SK-N-MC (cell line): ENCODE results near the gene C14orf93.

ENCODE experiments used
- DNase-seq: peaks from one replicate; pipeline ENCODE4 v3.0.0-alpha.2; 2011; ENCODE audit warnings: low read depth, low spot score
- H3K27ac ChIP-seq: fragments of 200-600 bp; sonication (generic); 2 replicates; pipeline ENCODE4 v1.5.1; 2016; ENCODE audit warnings: mixed run types
- H3K36me3 ChIP-seq: fragments of 200-600 bp; sonication (generic); 2 replicates; pipeline ENCODE4 v1.6.1; 2017; ENCODE audit warnings: antibody characterized with exemption, low read length, mixed read lengths; ENCODE audit not compliant: insufficient read depth
- H3K4me3 ChIP-seq: fragments of 200-600 bp; sonication (generic); 2 replicates; pipeline ENCODE4 v1.5.1; 2016
- H3K9ac ChIP-seq: fragments of 200-600 bp; sonication (generic); 2 replicates; pipeline ENCODE4 v1.8.0; 2017; ENCODE audit warnings: mixed run types, mixed read lengths; ENCODE audit not compliant: insufficient read length
- H3K9me3 ChIP-seq: fragments of 200-600 bp; sonication (generic); 2 replicates; pipeline ENCODE4 v1.6.1; 2017; ENCODE audit warnings: low read depth, mild to moderate bottlenecking, antibody characterized with exemption, low read length, moderate library complexity, mixed read lengths
- EZH2 ChIP-seq: fragments of 200-600 bp; sonication (generic); IDR thresholded peaks from one replicate; pipeline ENCODE4 v1.6.1; 2017; ENCODE audit warnings: antibody characterized with exemption
- FOXP2 ChIP-seq: optimal IDR thresholded peaks from 2 replicates; pipeline ENCODE3; 2011; ENCODE audit warnings: mild to moderate bottlenecking, moderate library complexity; ENCODE audit not compliant: insufficient read depth; ENCODE audit errors: extremely low read length, control extremely low read depth
- POLR2AphosphoS5 ChIP-seq: IDR thresholded peaks from 2 replicates; pipeline ENCODE4 v1.6.1; 2012; ENCODE audit warnings: mild to moderate bottlenecking, low read depth, low read length, borderline replicate concordance

C14orf93 gene

GRCh38 chr14:23047751-23048693, 38.1 kb upstream of the C14orf93 start:
- H3K9ac ChIP-seq = no peak overlapping the region
- no peak overlapping the region for H3K4me3 ChIP-seq
- H3K27ac ChIP-seq = no peak overlapping the region
- no peaks in the 10 kb centered on the region for H3K36me3 ChIP-seq
- DNase-seq = no peak
- no peak for TF ChIP-seq POLR2AphosphoS5
- no peak for TF ChIP-seq FOXP2
- no peak for TF ChIP-seq EZH2
- no peaks in the 10 kb centered on the region for H3K9me3 ChIP-seq

GRCh38 chr14:23047034-23047634, 37.2 kb upstream of the C14orf93 start:
- H3K36me3 ChIP-seq = no peaks in the 10 kb centered on the region
- no peaks in the 10 kb centered on the region for H3K9me3 ChIP-seq
- H3K27ac ChIP-seq = no peak overlapping the region
- no peak overlapping the region for H3K4me3 ChIP-seq
- no peak for DNase-seq
- TF ChIP-seq POLR2AphosphoS5 (no peak), FOXP2 (no peak), EZH2 (no peak)
- H3K9ac ChIP-seq = no peak overlapping the region

- no peak overlapping the region for H3K9ac ChIP-seq
- H3K4me3 ChIP-seq = no peak overlapping the region
- DNase-seq = no peak
- no peak overlapping the region for H3K27ac ChIP-seq
- TF ChIP-seq FOXP2 (no peak), POLR2AphosphoS5 (no peak), EZH2 (no peak)
- no peaks in the 10 kb centered on the region for H3K9me3 ChIP-seq
- H3K36me3 ChIP-seq = no peaks in the 10 kb centered on the region
Measured at GRCh38 chr14:23045419-23046357, 35.7 kb upstream of the C14orf93 start.

- TF ChIP-seq EZH2 (no peak), FOXP2 (no peak), POLR2AphosphoS5 (no peak)
- H3K4me3 ChIP-seq = no peak overlapping the region
- no peak for DNase-seq
- no peaks in the 10 kb centered on the region for H3K36me3 ChIP-seq
- no peak overlapping the region for H3K27ac ChIP-seq
- H3K9ac ChIP-seq = no peak overlapping the region
- no peaks in the 10 kb centered on the region for H3K9me3 ChIP-seq
Measured at GRCh38 chr14:23044840-23045239, 34.9 kb upstream of the C14orf93 start.

- Histone ChIP-seq H3K9me3 (no peaks in the 10 kb centered on the region), H3K27ac (no peak overlapping the region), H3K4me3 (no peak overlapping the region), H3K9ac (no peak overlapping the region), H3K36me3 (no peaks in the 10 kb centered on the region)
- DNase-seq = no peak
- TF ChIP-seq POLR2AphosphoS5 (no peak), FOXP2 (no peak), EZH2 (no peak)
Measured at GRCh38 chr14:23043754-23044153, 33.8 kb upstream of the C14orf93 start.

GRCh38 chr14:23043145-23043544, 33.2 kb upstream of the C14orf93 start:
- TF ChIP-seq EZH2 = no peak
- no peak for TF ChIP-seq POLR2AphosphoS5
- TF ChIP-seq FOXP2 = no peak
- no peak for DNase-seq

GRCh38 chr14:23042162-23042965, 32.4 kb upstream of the C14orf93 start, which contains the start of gene PSMB11:
PSMB11 (plus strand) TSS chr14:23042212; CDS start chr14:23042226, 14 bp downstream.
- no peak within 1 kb of the TSS for H3K9ac ChIP-seq
- DNase-seq = no peak
- TF ChIP-seq EZH2 = no peak
- no peak for TF ChIP-seq POLR2AphosphoS5
- TF ChIP-seq FOXP2 = no peak
- H3K9me3 ChIP-seq = no peaks in the 10 kb centered on the region
- no peak within 1 kb of the TSS for H3K27ac ChIP-seq
- H3K4me3 ChIP-seq = no peak within 1 kb of the TSS
- no peaks in the 10 kb centered on the region for H3K36me3 ChIP-seq

More at GRCh38 chr14:23043145-23043544, 33.2 kb upstream of the C14orf93 start:
- no peaks in the 10 kb centered on the region for H3K9me3 ChIP-seq
- H3K9ac ChIP-seq = no peak overlapping the region
- H3K27ac ChIP-seq = no peak overlapping the region
- no peaks in the 10 kb centered on the region for H3K36me3 ChIP-seq
- no peak overlapping the region for H3K4me3 ChIP-seq

GRCh38 chr14:23041729-23042128, 31.8 kb upstream of the C14orf93 start:
- DNase-seq = no peak

More at GRCh38 chr14:23041729-23042128, 31.8 kb upstream of the C14orf93 start:
- TF ChIP-seq EZH2 = no peak
- no peak for TF ChIP-seq FOXP2
- no peak for TF ChIP-seq POLR2AphosphoS5
- Histone ChIP-seq H3K9ac (no peak overlapping the region), H3K4me3 (no peak overlapping the region), H3K9me3 (no peaks in the 10 kb centered on the region), H3K27ac (no peak overlapping the region), H3K36me3 (no peaks in the 10 kb centered on the region)
